ENCODE measurements around the gene ARIH2.

ARIH2 gene

GRCh38 chr3:49026536-49026935 is 107.9 kb downstream of the ARIH2 start:
- Mint-ChIP-seq H3K4me3 (no peak overlapping the region), H3K9me3 (no peaks in the 10 kb centered on the region), H3K27me3 (no peaks in the 10 kb centered on the region), H3K27ac (peak overlapping the region; percentile 37), H3K36me3 (peaks cover 63% of the 10 kb centered on the region), H3K4me1 (peaks cover 63% of the 10 kb centered on the region)
- CTCF ChIA-PET: no interaction called here
- no peak for DNase-seq

DNA sequence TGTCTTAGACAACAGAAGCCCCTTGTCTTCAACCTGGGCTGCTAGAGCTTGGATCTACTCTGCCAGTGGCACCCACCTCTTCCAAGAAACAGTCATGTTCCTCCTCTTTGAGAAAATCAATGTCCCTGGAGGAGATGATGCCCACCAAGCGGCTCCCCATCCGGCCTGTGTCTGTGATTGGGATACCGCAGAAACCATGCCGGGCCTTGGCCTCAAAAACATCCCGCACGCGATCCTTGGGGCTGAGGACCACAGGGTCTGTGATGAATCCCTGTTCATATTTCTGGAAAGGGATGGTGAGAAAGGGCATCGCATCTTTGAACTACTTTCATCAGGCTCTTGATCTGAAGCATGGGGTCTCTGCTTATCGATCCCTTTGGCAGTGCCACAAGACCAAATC is 109.0 kb downstream of the ARIH2 start:
- no peaks in the 10 kb centered on the region for H3K27me3 Mint-ChIP-seq
- H3K9me3 Mint-ChIP-seq: no peaks in the 10 kb centered on the region
- H3K4me3 Mint-ChIP-seq: no peak overlapping the region
- H3K36me3 Mint-ChIP-seq: peaks cover 67% of the 10 kb centered on the region
- H3K27ac Mint-ChIP-seq: no peak overlapping the region
- no peak for DNase-seq
- CTCF ChIA-PET: no interaction called here
- peaks cover 59% of the 10 kb centered on the region for H3K4me1 Mint-ChIP-seq

GRCh38 chr3:49028298-49028672 is 109.6 kb downstream of the ARIH2 start:
- Mint-ChIP-seq H3K27me3 (no peaks in the 10 kb centered on the region), H3K36me3 (peaks cover 65% of the 10 kb centered on the region), H3K4me3 (peak overlapping the region; percentile 85), H3K27ac (peak overlapping the region; percentile 87), H3K9me3 (no peaks in the 10 kb centered on the region), H3K4me1 (peaks cover 53% of the 10 kb centered on the region)
- DNase-seq: no peak
- CTCF ChIA-PET: interaction anchor here (0.6 kb wide), 1 partner anchor 44 kb away, joined by 3 read pairs; no protein-coding TSS in a partner anchor

DNA sequence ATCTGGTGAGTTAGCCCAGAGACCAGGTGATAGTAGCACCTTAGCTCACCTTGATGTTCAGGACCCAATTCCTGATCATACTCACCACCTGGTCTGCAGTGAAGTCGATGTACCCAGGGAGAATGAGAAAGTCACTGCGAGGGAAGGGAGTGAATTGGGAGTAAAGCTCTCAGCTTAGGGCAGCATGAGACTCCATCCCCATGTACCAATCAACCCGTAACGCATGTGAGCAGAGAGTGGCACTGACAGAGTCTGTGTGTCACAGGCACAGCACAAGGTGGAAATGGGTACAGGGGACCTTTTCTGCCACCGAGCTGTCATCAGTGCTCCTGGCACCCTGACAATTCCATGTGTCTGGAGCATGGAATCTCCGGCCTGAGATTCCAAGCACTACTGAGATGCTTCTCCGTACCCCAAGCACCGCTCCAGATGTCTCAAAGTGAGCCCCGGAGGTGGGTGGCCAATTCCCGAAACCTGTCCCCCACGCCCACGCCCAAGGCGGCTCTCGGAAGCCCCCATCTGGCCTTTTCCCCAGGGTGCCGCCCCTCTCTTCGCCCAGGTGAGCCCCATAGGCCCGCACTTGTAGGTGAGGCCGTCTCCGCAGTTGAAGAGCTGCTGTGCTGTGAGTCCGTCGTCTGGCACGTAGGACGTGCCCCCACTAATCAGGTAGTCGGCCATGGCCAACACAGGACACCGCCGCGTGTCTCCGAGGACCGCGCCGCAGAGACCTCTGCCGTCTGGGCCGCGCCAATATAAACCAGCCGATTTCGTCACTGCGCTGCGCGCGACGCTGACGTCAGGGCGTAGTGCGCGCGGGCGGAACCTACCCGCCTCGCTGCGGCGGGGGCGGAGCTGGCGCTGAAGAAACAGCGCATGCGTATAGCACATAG is 110.3 kb downstream of the ARIH2 start, which contains the start of gene IMPDH2:
Gene IMPDH2, minus strand, starts transcription at position 726 of the 890 bp plus-strand sequence. Its CDS starts 48 bp downstream, at position 678.
- peaks cover 60% of the 10 kb centered on the region for H3K36me3 Mint-ChIP-seq
- CTCF ChIA-PET: interaction anchor here (0.5 to 1.3 kb wide), 7 partner anchors 9 to 316 kb away, joined by 3 to 10 read pairs (median 3); partner anchors contain the start of gene QRICH1

GRCh38 chr3:49029563-49029884 is 110.9 kb downstream of the ARIH2 start:
- no peak for DNase-seq
- Mint-ChIP-seq H3K27me3 (no peaks in the 10 kb centered on the region), H3K36me3 (peaks cover 56% of the 10 kb centered on the region), H3K4me3 (peak overlapping the region; percentile 85), H3K27ac (peak overlapping the region; percentile 87), H3K4me1 (peaks cover 44% of the 10 kb centered on the region), H3K9me3 (no peaks in the 10 kb centered on the region)
- CTCF ChIA-PET: interaction anchor here (0.5 to 1.3 kb wide), 6 partner anchors 9 to 315 kb away, joined by 3 to 10 read pairs (median 4); partner anchors contain the start of gene QRICH1

More for the DNA sequence above, 110.3 kb downstream of the ARIH2 start, which contains the start of gene IMPDH2:
- Mint-ChIP-seq H3K27ac (peak within 1 kb of the TSS; percentile 87), H3K9me3 (no peaks in the 10 kb centered on the region), H3K4me1 (peaks cover 48% of the 10 kb centered on the region), H3K27me3 (no peaks in the 10 kb centered on the region), H3K4me3 (peak within 1 kb of the TSS; percentile 85)
- DNase-seq: peak; percentile 94

DNA sequence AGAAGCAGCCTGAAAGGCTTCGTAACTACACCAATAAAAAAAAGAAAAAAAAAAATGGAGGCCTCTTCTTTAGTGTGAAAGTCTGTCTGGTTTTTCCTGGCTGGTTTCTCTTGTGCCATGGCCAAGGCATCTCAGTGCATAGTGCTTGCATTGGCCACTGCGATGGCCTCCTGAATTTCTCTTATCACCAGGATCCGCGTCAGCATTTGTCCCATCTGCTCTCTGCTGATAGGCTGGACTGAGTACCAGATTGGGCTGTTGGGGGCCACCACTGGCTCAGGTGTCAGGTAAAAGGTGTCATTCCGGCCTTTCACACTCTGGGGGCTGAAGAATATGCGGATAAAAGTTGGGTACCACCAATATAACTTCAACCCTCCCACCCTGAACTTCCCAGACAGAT is 111.7 kb downstream of the ARIH2 start:
- DNase-seq: no peak
- CTCF ChIA-PET: no interaction called here
- H3K9me3 Mint-ChIP-seq: no peaks in the 10 kb centered on the region
- no peak overlapping the region for H3K4me3 Mint-ChIP-seq
- H3K27ac Mint-ChIP-seq: peak overlapping the region; percentile 87
- peaks cover 57% of the 10 kb centered on the region for H3K36me3 Mint-ChIP-seq
- no peaks in the 10 kb centered on the region for H3K27me3 Mint-ChIP-seq
- H3K4me1 Mint-ChIP-seq: peaks cover 38% of the 10 kb centered on the region

- no peaks in the 10 kb centered on the region for H3K9me3 Mint-ChIP-seq
- H3K36me3 Mint-ChIP-seq: peaks cover 48% of the 10 kb centered on the region
- H3K27ac Mint-ChIP-seq: no peak overlapping the region
- peak; percentile 14 for DNase-seq
- CTCF ChIA-PET: interaction anchor here (0.6 kb wide), 1 partner anchor 82 kb away, joined by 5 read pairs; no protein-coding TSS in a partner anchor
- H3K4me1 Mint-ChIP-seq: peaks cover 18% of the 10 kb centered on the region
- H3K27me3 Mint-ChIP-seq: no peaks in the 10 kb centered on the region
- H3K4me3 Mint-ChIP-seq: no peak overlapping the region
Observed at GRCh38 chr3:49032646-49033304, 114.1 kb downstream of the ARIH2 start.

- DNase-seq: no peak
- CTCF ChIA-PET: no interaction called here
- H3K4me3 Mint-ChIP-seq: no peak overlapping the region
Observed at GRCh38 chr3:49034650-49035049, 116.0 kb downstream of the ARIH2 start.

GRCh38 chr3:49035281-49035680 is 116.6 kb downstream of the ARIH2 start:
- Mint-ChIP-seq H3K27ac (no peak overlapping the region), H3K36me3 (peaks cover 45% of the 10 kb centered on the region), H3K27me3 (no peaks in the 10 kb centered on the region), H3K4me3 (no peak overlapping the region), H3K9me3 (no peaks in the 10 kb centered on the region), H3K4me1 (peaks cover 1% of the 10 kb centered on the region)
- DNase-seq: no peak
- CTCF ChIA-PET: no interaction called here

More at GRCh38 chr3:49034650-49035049, 116.0 kb downstream of the ARIH2 start:
- Mint-ChIP-seq H3K27me3 (no peaks in the 10 kb centered on the region), H3K27ac (no peak overlapping the region), H3K9me3 (no peaks in the 10 kb centered on the region), H3K36me3 (peaks cover 44% of the 10 kb centered on the region), H3K4me1 (peaks cover 3% of the 10 kb centered on the region)

Data from activated naive CD4-positive, alpha-beta T cell treated with anti-CD3 and anti-CD28 coated beads, Interleukin-2, amount 10 ng/mL, durations not matched to agents 7 days and 5 days (primary cell).